Subcutaneous adipose tissue (tissue), 4 donors: ENCODE data around the gene TSPAN17. TPM values are rescaled to one million over a fixed set of nuclear protein-coding genes. Genes with fewer than 3 reads are reported as not detected.

ENCODE experiments used
- CTCF ChIP-seq: fragments of 450-650 bp; IDR thresholded peaks from one replicate; pipeline ENCODE4 v1.5.1; 2016; ENCODE audit warnings: low read depth, mild to moderate bottlenecking, control low read depth, antibody characterized with exemption, moderate library complexity
- total RNA-seq, 4 donors: library from RNA; depleted of rRNA; stranded (reverse); fragments of >200 nt; gene quantifications; one replicate each; pipeline ENCODE4 v1.1.0, GENCODE V29; 2016

TSPAN17 gene
- total RNA-seq, 4 donors from 2014 or later: 7.8 to 18.7 (median 11.3) TPM

GRCh38 chr5:176638437-176638836 is 8.8 kb upstream of the TSPAN17 start:
- no peak for TF ChIP-seq CTCF

GRCh38 chr5:176639208-176639607 is 8.1 kb upstream of the TSPAN17 start:
- TF ChIP-seq CTCF: no peak

GRCh38 chr5:176639981-176640380 is 7.3 kb upstream of the TSPAN17 start:
- TF ChIP-seq CTCF: no peak

- no peak for TF ChIP-seq CTCF
Observed at GRCh38 chr5:176640616-176641015, 6.7 kb upstream of the TSPAN17 start.

GRCh38 chr5:176642675-176643490 is 4.4 kb upstream of the TSPAN17 start:
- no peak for TF ChIP-seq CTCF

- no peak for TF ChIP-seq CTCF
Observed at GRCh38 chr5:176643491-176644219, 3.6 kb upstream of the TSPAN17 start.

- TF ChIP-seq CTCF: no peak
Observed at GRCh38 chr5:176644294-176644693, 3.0 kb upstream of the TSPAN17 start.
